ENCODE measurements around the gene DPYSL4.

DNA sequence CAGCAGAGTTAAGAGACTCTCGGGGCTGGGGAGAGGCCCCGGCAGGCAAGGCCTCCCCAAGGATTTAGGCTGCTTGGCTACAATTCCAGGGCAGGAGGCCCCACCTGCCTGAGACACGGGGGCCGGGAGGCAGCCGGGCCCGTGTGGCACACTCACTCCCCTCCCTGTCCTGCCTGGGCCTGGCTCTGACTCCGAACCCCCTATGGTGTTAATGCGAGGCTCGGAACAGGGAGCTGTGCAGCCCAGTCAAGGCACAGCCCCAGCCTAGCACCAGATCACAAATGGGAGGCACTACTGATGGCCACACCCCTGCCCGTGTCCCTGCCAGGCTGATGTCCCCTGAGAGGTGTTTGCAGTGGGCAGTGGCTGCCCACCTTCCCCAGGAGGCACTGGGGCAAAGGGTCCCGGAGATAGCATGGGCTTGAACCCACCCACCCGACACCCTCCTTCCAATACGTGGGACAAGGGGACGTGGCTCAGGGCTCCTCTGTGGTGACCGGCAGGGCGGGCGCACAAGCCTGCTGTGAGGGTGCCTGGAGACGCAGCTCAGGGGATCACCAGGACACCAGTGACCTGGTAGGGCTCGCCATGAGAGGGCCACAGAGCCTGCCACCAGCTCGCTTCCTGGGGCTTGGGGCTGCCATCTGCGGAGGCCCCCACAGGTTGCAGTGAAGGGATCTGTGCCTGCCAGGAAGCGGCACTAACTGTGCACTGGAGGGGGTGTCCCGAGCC lies 37.0 kb downstream of the DPYSL4 start:
- TF ChIP-seq YY1 (IDR thresholded peaks at IDR 0.05; ENCODE audit: insufficient read depth, insufficient read length) (no peak), SUZ12 (IDR thresholded peaks at IDR 0.05; ENCODE audit: extremely low read depth, insufficient read depth, insufficient read length) (no peak)
